PC-9 (cell line): ENCODE measurements around the gene CC2D1B. TPM values are rescaled to one million over a fixed set of nuclear protein-coding genes. Genes with fewer than 3 reads are reported as not detected.

Experiments
- BruUV-seq: library from RNA; stranded (reverse); fragments of 400-500 nt; replicated peaks from 2 replicates; lab custom pipeline; 2021; lab: Mats Ljungman, UMichigan
- CTCF ChIA-PET: fragments of 300-600 bp; sonication (Branson Sonifier 250); formaldehyde crosslinking; loops from one replicate; lab custom pipeline; 2022; ENCODE audit warnings: antibody characterized with exemption; lab: Charles Lee
- POLR2A ChIA-PET: fragments of 300-600 bp; sonication (Branson Sonifier 250); formaldehyde crosslinking; loops from one replicate; lab custom pipeline; 2022; ENCODE audit warnings: antibody characterized with exemption; ENCODE audit not compliant: unreplicated experiment; lab: Charles Lee
- DNase-seq, 2 experiments: peaks; one replicate each; pipeline versions ENCODE4 v3.0.0 to v3.0.0-alpha.2; 2015 to 2022; ENCODE audit warnings: mixed read lengths in 1 of 2
- H2AFZ ChIP-seq: fragments of 200-600 bp; sonication (generic); 2 replicates; pipeline ENCODE4 v1.8.1; 2017; ENCODE audit warnings: antibody characterized with exemption
- H3F3A ChIP-seq: fragments of 200-600 bp; sonication (generic); 2 replicates; pipeline ENCODE4 v1.8.1; 2017; ENCODE audit warnings: antibody characterized with exemption, mild to moderate bottlenecking, low read depth; ENCODE audit not compliant: insufficient read depth
- H3K27ac ChIP-seq: fragments of 200-600 bp; sonication (generic); 2 replicates; pipeline ENCODE4 v1.6.1; 2016; ENCODE audit warnings: mixed run types
- H3K27me3 ChIP-seq: fragments of 200-600 bp; sonication (generic); 2 replicates; pipeline ENCODE4 v1.6.1; 2016; ENCODE audit warnings: low read depth, mixed run types; ENCODE audit not compliant: insufficient read depth
- H3K36me3 ChIP-seq: fragments of 200-600 bp; sonication (generic); 2 replicates; pipeline ENCODE4 v1.6.1; 2016; ENCODE audit warnings: low read depth, mixed run types
- H3K4me1 ChIP-seq: fragments of 200-600 bp; sonication (generic); replicated peaks from 2 replicates; pipeline ENCODE4 v1.6.1; 2016; ENCODE audit warnings: mixed run types; ENCODE audit not compliant: insufficient read depth
- H3K4me2 ChIP-seq: fragments of 200-600 bp; sonication (generic); 2 replicates; pipeline ENCODE4 v1.6.1; 2017; ENCODE audit warnings: mixed run types
- H3K4me3 ChIP-seq: fragments of 200-600 bp; sonication (generic); 2 replicates; pipeline ENCODE4 v1.6.1; 2016; ENCODE audit warnings: mixed run types
- H3K79me2 ChIP-seq: fragments of 200-600 bp; sonication (generic); 2 replicates; pipeline ENCODE4 v1.6.1; 2017; ENCODE audit warnings: low read depth, mixed run types
- H3K9me2 ChIP-seq: fragments of 200-600 bp; sonication (generic); 2 replicates; pipeline ENCODE4 v1.8.1; 2017; ENCODE audit warnings: mild to moderate bottlenecking; ENCODE audit not compliant: insufficient read depth
- H3K9me3 ChIP-seq: fragments of 200-600 bp; sonication (generic); 2 replicates; pipeline ENCODE4 v1.8.1; 2016; ENCODE audit warnings: low read depth; ENCODE audit not compliant: insufficient read depth
- H4K20me1 ChIP-seq: fragments of 200-600 bp; sonication (generic); 2 replicates; pipeline ENCODE4 v1.8.1; 2017; ENCODE audit not compliant: insufficient read depth
- EZH2 ChIP-seq: fragments of 200-600 bp; sonication (generic); IDR thresholded peaks from 2 replicates; pipeline ENCODE4 v1.8.0; 2017; ENCODE audit warnings: antibody characterized with exemption, low read depth
- intact Hi-C: fragments of 100-400 bp; cut with micrococcal nuclease; formaldehyde crosslinking; loops from one replicate; pipeline ENCODE4 v1.10.0; 2022; ENCODE audit not compliant: unreplicated experiment
- total RNA-seq: library from RNA; stranded (reverse); gene quantifications from 2 replicates; pipeline ENCODE4 v1.2.3, GENCODE V29; 2021
- TF ChIP-seq, protein P1 (sequence below): fragments of 200-600 bp; sonication (generic); conservative IDR thresholded peaks from 2 replicates; pipeline ENCODE4 v1.6.1; 2017; ENCODE audit warnings: mixed run types, antibody characterized with exemption, mild to moderate bottlenecking, moderate library complexity

CC2D1B gene
- total RNA-seq, 1 experiment from 2014 or later = 33.4 TPM

DNA sequence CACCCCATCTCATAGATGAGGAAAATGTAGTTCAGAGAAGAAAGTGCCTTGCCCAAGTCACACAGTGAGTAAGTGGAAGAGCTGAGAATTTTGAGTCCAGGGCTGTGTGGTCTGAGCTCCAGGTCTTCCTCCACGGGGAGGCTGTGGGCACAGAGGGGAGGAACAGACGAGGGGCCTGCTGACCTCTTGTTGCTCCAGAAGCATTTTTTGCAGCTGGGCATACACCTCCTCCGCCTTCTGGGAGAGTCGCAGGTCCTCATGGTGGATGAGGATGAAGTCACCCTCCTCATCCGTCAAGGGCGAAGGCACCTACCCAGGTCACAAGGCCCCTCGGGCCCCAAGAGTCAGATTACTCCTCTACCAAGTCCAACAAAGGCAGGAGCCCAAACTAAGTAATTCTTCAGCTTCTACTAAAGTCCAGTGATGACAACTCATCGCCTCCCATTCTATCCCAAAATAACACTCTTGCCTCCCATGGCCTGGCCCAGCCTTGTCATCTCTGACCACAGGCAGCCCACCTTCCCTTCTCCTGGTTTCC lies 9.1 kb downstream of the CC2D1B start:
- BruUV-seq = no TSS peak
- Histone ChIP-seq H3K36me3 (peaks cover 11% of the 10 kb centered on the region; the same call in 1 of the 2 replicates), H3K4me2 (no peak overlapping the region), H3K79me2 (no peaks in the 10 kb centered on the region), H3K9me3 (no peaks in the 10 kb centered on the region), H3F3A (no peaks in the 10 kb centered on the region), H2AFZ (no peak overlapping the region), H3K27ac (no peak overlapping the region), H4K20me1 (no peaks in the 10 kb centered on the region), H3K9me2 (no peaks in the 10 kb centered on the region), H3K4me1 (no peaks in the 10 kb centered on the region), H3K27me3 (no peaks in the 10 kb centered on the region), H3K4me3 (no peak overlapping the region)
- no peak for DNase-seq
- intact Hi-C loops = no loop called here
- TF ChIP-seq, protein P1, sequence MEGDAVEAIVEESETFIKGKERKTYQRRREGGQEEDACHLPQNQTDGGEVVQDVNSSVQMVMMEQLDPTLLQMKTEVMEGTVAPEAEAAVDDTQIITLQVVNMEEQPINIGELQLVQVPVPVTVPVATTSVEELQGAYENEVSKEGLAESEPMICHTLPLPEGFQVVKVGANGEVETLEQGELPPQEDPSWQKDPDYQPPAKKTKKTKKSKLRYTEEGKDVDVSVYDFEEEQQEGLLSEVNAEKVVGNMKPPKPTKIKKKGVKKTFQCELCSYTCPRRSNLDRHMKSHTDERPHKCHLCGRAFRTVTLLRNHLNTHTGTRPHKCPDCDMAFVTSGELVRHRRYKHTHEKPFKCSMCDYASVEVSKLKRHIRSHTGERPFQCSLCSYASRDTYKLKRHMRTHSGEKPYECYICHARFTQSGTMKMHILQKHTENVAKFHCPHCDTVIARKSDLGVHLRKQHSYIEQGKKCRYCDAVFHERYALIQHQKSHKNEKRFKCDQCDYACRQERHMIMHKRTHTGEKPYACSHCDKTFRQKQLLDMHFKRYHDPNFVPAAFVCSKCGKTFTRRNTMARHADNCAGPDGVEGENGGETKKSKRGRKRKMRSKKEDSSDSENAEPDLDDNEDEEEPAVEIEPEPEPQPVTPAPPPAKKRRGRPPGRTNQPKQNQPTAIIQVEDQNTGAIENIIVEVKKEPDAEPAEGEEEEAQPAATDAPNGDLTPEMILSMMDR = no peak
- no peak for TF ChIP-seq EZH2
- ChIA-PET POLR2A (no interaction called here), CTCF (no interaction called here)

DNA sequence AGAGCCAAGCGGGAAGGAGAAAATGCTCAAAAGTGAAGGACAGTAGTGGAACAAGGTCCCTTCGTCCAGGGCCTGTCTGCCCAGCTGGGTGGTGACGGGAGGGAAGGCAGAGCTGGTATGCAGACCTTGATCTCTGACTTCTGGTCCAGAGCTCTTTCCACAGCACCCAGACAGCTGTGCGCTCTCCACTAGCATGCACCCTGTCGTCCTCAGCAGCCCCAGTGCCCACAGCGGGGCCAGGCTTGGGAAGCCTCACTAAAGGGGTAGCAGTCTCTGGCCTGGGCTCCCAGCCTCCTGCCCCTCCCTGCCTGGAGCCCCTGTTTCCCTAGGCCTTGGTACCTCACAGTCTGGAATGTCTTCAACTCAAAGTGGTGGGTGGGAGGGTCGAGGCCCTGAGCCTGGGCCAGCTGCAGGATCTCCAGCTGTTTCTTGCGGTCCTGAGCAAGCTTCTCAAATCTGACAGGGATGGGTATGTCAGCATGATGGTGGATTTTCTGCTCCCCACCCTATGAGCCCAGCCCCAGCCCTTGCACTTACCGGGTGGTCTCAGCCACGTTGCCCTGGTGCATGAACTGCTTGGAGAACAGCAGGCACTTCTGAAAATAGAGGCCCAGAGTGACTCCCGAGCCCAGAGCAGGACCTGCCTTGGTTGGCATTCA lies 10.0 kb downstream of the CC2D1B start:
- Histone ChIP-seq H3K4me3 (no peak overlapping the region), H2AFZ (no peak overlapping the region), H3K27ac (no peak overlapping the region), H3K4me2 (no peak overlapping the region), H3K9me3 (no peaks in the 10 kb centered on the region), H3F3A (no peaks in the 10 kb centered on the region), H3K4me1 (no peaks in the 10 kb centered on the region), H3K79me2 (no peaks in the 10 kb centered on the region), H3K36me3 (peaks cover 11% of the 10 kb centered on the region; the same call in 1 of the 2 replicates), H3K27me3 (no peaks in the 10 kb centered on the region), H3K9me2 (no peaks in the 10 kb centered on the region), H4K20me1 (no peaks in the 10 kb centered on the region)
- TF ChIP-seq EZH2 = no peak
- TF ChIP-seq, protein P1 = no peak
- intact Hi-C loops = no loop called here
- CTCF ChIA-PET = interaction anchor here (0.7 kb wide), 1 partner anchor 265 kb away, joined by 5 read pairs; no protein-coding TSS in a partner anchor
- POLR2A ChIA-PET = interaction anchor here (0.7 kb wide), 1 partner anchor 15 kb away, joined by 4 read pairs; no protein-coding TSS in a partner anchor
- no peak for DNase-seq
- no TSS peak for BruUV-seq

DNA sequence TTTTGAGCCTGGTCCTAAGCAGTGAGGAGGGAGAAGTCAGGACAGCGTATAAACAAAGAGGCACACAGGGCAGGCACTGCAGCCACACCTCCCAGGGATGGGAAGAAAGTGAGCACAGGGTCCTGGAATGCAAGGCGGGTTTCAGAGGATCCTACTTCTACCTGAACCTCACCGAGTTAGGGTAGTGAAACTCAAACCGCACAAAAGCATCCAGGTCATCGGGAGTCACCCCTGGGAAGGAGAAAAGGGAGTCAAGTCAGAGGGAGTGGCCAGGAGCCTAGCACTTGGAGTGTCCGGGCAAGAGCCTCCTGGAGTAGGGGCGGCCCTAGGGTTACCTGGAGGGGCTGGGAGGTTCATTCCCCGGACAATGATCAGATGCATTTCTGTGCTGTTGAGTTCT lies 10.6 kb downstream of the CC2D1B start:
- no peaks in the 10 kb centered on the region for H3K9me2 ChIP-seq
- TF ChIP-seq EZH2 = no peak
- TF ChIP-seq, protein P1 = no peak

More for the DNA sequence above, 10.6 kb downstream of the CC2D1B start:
- H3K27ac ChIP-seq = no peak overlapping the region
- H2AFZ ChIP-seq = no peak overlapping the region
- H4K20me1 ChIP-seq = no peaks in the 10 kb centered on the region
- ChIA-PET CTCF (interaction anchor here (0.7 kb wide), 1 partner anchor 264 kb away, joined by 5 read pairs; no protein-coding TSS in a partner anchor), POLR2A (no interaction called here)
- H3F3A ChIP-seq = no peaks in the 10 kb centered on the region
- H3K36me3 ChIP-seq = peaks cover 11% of the 10 kb centered on the region; the same call in 1 of the 2 replicates
- H3K4me2 ChIP-seq = no peak overlapping the region
- no peaks in the 10 kb centered on the region for H3K79me2 ChIP-seq
- no peaks in the 10 kb centered on the region for H3K4me1 ChIP-seq
- no peaks in the 10 kb centered on the region for H3K27me3 ChIP-seq
- intact Hi-C loops = no loop called here
- H3K9me3 ChIP-seq = no peaks in the 10 kb centered on the region
- H3K4me3 ChIP-seq = no peak overlapping the region
- no TSS peak for BruUV-seq
- DNase-seq = no peak
